Lower leg skin (tissue), 3 donors: Measurements from ENCODE around the gene FAS.

Experiments used
- CTCF ChIP-seq, 3 donors: fragments of 450-650 bp; IDR thresholded peaks; one replicate each; pipeline ENCODE4 v1.5.1; 2016; ENCODE audit warnings: antibody characterized with exemption in 3 of 3, mild to moderate bottlenecking in 3 of 3, moderate library complexity in 2 of 3
- POLR2A ChIP-seq, 2 donors: fragments of 450-650 bp; IDR thresholded peaks; one replicate each; pipeline ENCODE4 v1.6.1; 2016 to 2017; ENCODE audit warnings: antibody characterized with exemption in 2 of 2, mild to moderate bottlenecking in 1 of 2, moderate library complexity in 1 of 2

GRCh38 chr10:88980800-88981199, 9.8 kb upstream of the FAS start:
- TF ChIP-seq CTCF (IDR thresholded peaks at IDR 0.05) (no peak), POLR2A (IDR thresholded peaks at IDR 0.05) (no peak)
